ENCODE data around the gene EMC8.

EMC8 gene

DNA sequence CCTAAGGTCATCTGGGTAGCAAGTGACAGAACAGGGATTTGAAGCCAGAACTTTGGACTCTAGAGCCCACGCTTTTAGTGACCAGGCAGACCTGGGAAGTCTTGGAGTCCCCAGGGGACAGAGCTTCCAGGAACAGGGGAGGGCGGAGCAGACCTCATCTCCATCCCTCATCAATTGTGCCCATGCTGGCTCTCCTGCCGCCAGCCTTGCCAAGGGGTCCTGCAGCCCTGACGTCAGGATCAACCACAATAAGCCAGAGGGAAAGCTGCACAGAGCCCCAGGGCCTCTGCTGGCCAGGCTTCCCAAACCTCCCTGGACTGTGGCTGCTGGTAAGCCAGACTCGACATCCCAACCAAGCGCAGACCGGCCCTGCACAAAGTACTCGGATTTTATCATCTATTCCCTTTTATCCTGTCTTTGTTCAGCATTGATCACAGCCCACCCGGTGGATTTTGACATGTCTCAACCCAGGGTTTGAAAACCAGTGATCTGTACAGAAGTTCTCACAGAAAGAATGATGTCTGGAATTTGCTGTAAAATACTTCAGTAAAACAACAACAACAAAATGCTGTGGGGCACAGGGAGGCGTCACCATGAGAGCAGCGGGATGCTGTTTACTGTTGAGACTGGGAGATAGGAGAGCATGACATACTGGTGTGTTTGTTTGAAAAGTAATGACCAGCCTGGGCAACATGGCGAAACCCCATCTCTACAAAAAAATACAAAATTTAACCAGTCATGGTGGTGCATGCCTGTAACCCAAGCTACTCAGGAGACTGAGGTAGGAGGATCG, 60.2 kb downstream of the EMC8 start:
- H3K4me3 ChIP-seq (ENCODE audit: low read depth, low read length), result no peak overlapping the region
- DNase-seq (ENCODE audit: low read depth), result no peak
- TF ChIP-seq CTCF (IDR thresholded peaks at IDR 0.05; ENCODE audit: control insufficient read depth, extremely low read depth, insufficient read depth), result no peak

- TF ChIP-seq CTCF (IDR thresholded peaks at IDR 0.05; ENCODE audit: control insufficient read depth, extremely low read depth, insufficient read depth), result no peak
- no peak overlapping the region for H3K4me3 ChIP-seq (ENCODE audit: low read depth, low read length)
Measured at GRCh38 chr16:85736921-85737320, 62.4 kb downstream of the EMC8 start.

GRCh38 chr16:85735946-85736345, 63.4 kb downstream of the EMC8 start:
- H3K4me3 ChIP-seq (ENCODE audit: low read depth, low read length), result no peak overlapping the region
- no peak for TF ChIP-seq CTCF (IDR thresholded peaks at IDR 0.05; ENCODE audit: control insufficient read depth, extremely low read depth, insufficient read depth)
- DNase-seq (ENCODE audit: low read depth), result no peak

More at GRCh38 chr16:85736921-85737320, 62.4 kb downstream of the EMC8 start:
- no peak for DNase-seq (ENCODE audit: low read depth)

GRCh38 chr16:85735225-85735635, 64.1 kb downstream of the EMC8 start:
- no peak for TF ChIP-seq CTCF (IDR thresholded peaks at IDR 0.05; ENCODE audit: control insufficient read depth, extremely low read depth, insufficient read depth)
- no peak overlapping the region for H3K4me3 ChIP-seq (ENCODE audit: low read depth, low read length)
- DNase-seq (ENCODE audit: low read depth), result no peak

DNA sequence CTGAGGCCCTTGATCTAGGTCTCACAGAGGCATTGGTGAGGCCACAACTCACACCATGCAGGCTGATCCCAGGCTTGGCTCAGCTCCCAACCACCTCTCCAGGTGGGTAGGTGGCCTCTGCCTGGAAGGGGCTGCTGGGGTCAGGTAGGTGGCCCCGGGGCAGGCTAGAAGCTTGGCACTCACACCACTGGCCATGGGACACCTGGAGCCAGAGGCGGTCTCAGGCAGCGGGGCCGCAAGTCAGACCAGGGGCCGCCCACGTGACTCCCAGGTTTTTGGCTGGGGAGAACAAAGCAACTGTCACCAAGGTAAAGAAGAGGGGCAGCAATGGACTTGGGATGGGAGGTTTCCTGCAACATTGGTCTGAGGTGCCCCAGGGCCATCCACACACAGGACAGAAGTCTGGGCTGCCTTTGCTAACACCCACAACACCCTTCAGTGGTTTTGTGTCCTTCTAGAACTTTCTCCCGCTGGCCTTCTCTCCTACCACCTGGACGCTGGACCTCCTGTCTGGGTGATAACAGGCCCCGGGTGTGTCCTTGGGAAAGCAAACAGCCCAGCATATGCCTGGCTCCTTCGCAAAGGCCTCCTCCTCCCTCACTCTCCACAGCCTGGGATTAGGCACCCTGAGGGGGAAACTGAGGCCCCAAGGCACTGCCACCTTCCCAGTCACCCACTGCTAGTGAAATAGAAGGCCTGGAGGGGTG, 64.9 kb downstream of the EMC8 start:
- H3K4me3 ChIP-seq (ENCODE audit: low read depth, low read length), result no peak overlapping the region
- no peak for DNase-seq (ENCODE audit: low read depth)
- TF ChIP-seq CTCF (IDR thresholded peaks at IDR 0.05; ENCODE audit: control insufficient read depth, extremely low read depth, insufficient read depth), result no peak

- H3K4me3 ChIP-seq (ENCODE audit: low read depth, low read length), result no peak overlapping the region
Measured at GRCh38 chr16:85733839-85734170, 65.5 kb downstream of the EMC8 start.

More at GRCh38 chr16:85733839-85734170, 65.5 kb downstream of the EMC8 start:
- TF ChIP-seq CTCF (IDR thresholded peaks at IDR 0.05; ENCODE audit: control insufficient read depth, extremely low read depth, insufficient read depth), result no peak
- DNase-seq (ENCODE audit: low read depth), result no peak

Data from LNCaP clone FGC (cell line).